ENCODE data around the gene NTM. TPM values are rescaled to one million over a fixed set of nuclear protein-coding genes. Genes with fewer than 3 reads are reported as not detected.

The NTM gene
- total and polyA plus RNA-seq, 2 donors (not counting 3 experiments of a cell fraction or from before 2014, with no cell fraction given): 1.00 to 1.1 TPM

DNA sequence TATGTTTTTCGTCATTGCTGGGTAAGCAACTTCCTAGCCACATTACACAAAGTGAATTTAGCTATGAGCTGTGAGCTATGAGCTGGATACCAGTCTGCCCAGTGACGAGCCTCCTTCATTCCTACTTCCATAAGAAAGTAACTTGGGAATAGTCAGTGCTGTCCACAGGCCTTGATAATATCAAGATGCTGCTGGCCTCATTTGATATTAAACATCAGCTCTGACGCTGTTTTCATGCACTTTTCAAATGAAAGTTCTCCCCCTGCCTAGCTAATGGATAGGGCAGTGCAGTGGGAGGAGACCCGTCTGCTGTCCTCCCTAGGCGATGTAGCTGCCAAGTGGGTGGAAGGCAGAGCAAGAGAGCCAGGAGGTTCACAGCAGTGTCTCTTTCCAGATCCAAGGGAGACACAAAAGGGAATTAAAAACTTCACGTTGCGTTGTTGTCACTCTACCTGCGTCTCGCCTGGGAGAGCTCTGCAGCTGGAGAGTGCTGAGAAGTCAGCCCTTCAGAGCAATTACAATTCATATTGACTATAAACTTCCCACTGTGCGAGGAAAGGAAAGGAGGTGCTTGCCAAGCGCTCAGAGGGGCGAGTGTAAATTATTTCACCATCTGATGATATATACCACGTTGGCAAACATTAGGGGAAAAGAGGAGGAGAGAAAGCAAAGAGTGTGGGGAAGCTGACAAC is 861.4 kb downstream of the NTM start:
- ChIA-PET CTCF (no interaction called here), POLR2A (no interaction called here)
- dilution Hi-C loops (cut with MboI; ENCODE audit: extremely low pct_ligation_motif_present, low sequenced_read_pairs) (no loop called here), intact Hi-C loops (cut with micrococcal nuclease) (no loop called here)
- TF ChIP-seq FOS (IDR thresholded peaks at IDR 0.05; ENCODE audit: borderline replicate concordance, insufficient read depth, low read length) (no peak), JUN (IDR thresholded peaks at IDR 0.05; ENCODE audit: borderline replicate concordance, insufficient read depth, insufficient read length, low read depth) (no peak), POLR2A (IDR thresholded peaks at IDR 0.05; ENCODE audit: low read depth, low read length) (no peak), EZH2 (IDR thresholded peaks at IDR 0.05; ENCODE audit: borderline replicate concordance, low read depth, low read length, severe bottlenecking) (no peak), MYC (IDR thresholded peaks at IDR 0.05; ENCODE audit: low read depth, low read length) (no peak), GATA2 (IDR thresholded peaks at IDR 0.05; ENCODE audit: insufficient read depth, insufficient read length, low read depth, low read length) (no peak), POLR2AphosphoS5 (IDR thresholded peaks at IDR 0.05; ENCODE audit: insufficient read depth, low read depth, low read length) (no peak)
- TF ChIP-seq, protein P1, sequence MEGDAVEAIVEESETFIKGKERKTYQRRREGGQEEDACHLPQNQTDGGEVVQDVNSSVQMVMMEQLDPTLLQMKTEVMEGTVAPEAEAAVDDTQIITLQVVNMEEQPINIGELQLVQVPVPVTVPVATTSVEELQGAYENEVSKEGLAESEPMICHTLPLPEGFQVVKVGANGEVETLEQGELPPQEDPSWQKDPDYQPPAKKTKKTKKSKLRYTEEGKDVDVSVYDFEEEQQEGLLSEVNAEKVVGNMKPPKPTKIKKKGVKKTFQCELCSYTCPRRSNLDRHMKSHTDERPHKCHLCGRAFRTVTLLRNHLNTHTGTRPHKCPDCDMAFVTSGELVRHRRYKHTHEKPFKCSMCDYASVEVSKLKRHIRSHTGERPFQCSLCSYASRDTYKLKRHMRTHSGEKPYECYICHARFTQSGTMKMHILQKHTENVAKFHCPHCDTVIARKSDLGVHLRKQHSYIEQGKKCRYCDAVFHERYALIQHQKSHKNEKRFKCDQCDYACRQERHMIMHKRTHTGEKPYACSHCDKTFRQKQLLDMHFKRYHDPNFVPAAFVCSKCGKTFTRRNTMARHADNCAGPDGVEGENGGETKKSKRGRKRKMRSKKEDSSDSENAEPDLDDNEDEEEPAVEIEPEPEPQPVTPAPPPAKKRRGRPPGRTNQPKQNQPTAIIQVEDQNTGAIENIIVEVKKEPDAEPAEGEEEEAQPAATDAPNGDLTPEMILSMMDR (IDR thresholded peaks at IDR 0.05; ENCODE audit: extremely low read depth in 1 of 2, insufficient read depth in 1 of 2, low read depth in 1 of 2, low read length in 2 of 2): no peak
- TF ChIP-seq, protein P2, sequence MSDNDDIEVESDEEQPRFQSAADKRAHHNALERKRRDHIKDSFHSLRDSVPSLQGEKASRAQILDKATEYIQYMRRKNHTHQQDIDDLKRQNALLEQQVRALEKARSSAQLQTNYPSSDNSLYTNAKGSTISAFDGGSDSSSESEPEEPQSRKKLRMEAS (IDR thresholded peaks at IDR 0.05; ENCODE audit: insufficient read depth, insufficient read length): no peak
- Histone ChIP-seq H3K9ac (replicated peaks; ENCODE audit: extremely low read depth, insufficient read depth, low read length) (no peak overlapping the region), H3K4me2 (ENCODE audit: insufficient read depth, low read length) (no peak overlapping the region), H3K27me3 (ENCODE audit: control insufficient read depth in 2 of 2, insufficient read depth in 2 of 2, low read length in 2 of 2) (no peaks in the 10 kb centered on the region), H3K9me1 (replicated peaks; ENCODE audit: control insufficient read depth, extremely low read depth, insufficient read depth, low read length) (no peaks in the 10 kb centered on the region), H3K36me3 (ENCODE audit: control insufficient read depth in 2 of 2, extremely low read depth in 1 of 2, insufficient read depth in 2 of 2, low read length in 2 of 2) (no peaks in the 10 kb centered on the region), H3K9me3 (replicated peaks; ENCODE audit: control insufficient read depth, insufficient read depth, low read length) (no peaks in the 10 kb centered on the region), H3K4me1 (ENCODE audit: control insufficient read depth, extremely low read depth, insufficient read depth, low read length) (no peaks in the 10 kb centered on the region), H3K27ac (ENCODE audit: insufficient read depth, low read depth, low read length) (no peak overlapping the region), H3K4me3 (replicated peaks in 1 of 3; ENCODE audit: insufficient read depth in 1 of 3, low read depth in 1 of 3, low read length in 3 of 3) (no peak overlapping the region), H3K79me2 (ENCODE audit: control insufficient read depth, insufficient read depth, low read length) (no peaks in the 10 kb centered on the region), H4K20me1 (replicated peaks; ENCODE audit: control insufficient read depth, extremely low read depth, insufficient read depth, low read length) (no peaks in the 10 kb centered on the region), H2AFZ (ENCODE audit: low read depth, low read length) (no peak overlapping the region)
- no TSS peak for BruUV-seq (replicated peaks)
- DNase-seq (ENCODE audit: low read depth, low spot score) (no peak), FAIRE-seq (no peak)

Measured in endothelial cell of umbilical vein (primary cell).